WTC11 (cell line): ENCODE measurements around the gene TACO1. TPM values are rescaled to one million over a fixed set of nuclear protein-coding genes. Genes with fewer than 3 reads are reported as not detected.

ENCODE experiments used
- ELF4 ChIP-seq: sonication (generic); formaldehyde crosslinking; IDR thresholded peaks from 2 replicates; pipeline ENCODE4 v1.8.1; 2022; ENCODE audit warnings: low read depth, mild to moderate bottlenecking, moderate library complexity, missing genetic modification reagents
- EMX1 ChIP-seq: fragments of 250-450 bp; sonication (Bioruptor Pico); IDR thresholded peaks from 2 replicates; pipeline ENCODE4 v1.8.0; 2021; ENCODE audit warnings: mild to moderate bottlenecking
- FOXJ3 ChIP-seq: sonication (generic); formaldehyde crosslinking; IDR thresholded peaks from 2 replicates; pipeline ENCODE4 v1.9.0; 2021; ENCODE audit warnings: missing genetic modification reagents, mild to moderate bottlenecking, borderline replicate concordance
- GRHL2 ChIP-seq: fragments of 250-450 bp; sonication (Bioruptor Pico); IDR thresholded peaks from 2 replicates; pipeline ENCODE4 v1.8.0; 2022; ENCODE audit warnings: mild to moderate bottlenecking, moderate library complexity; ENCODE audit not compliant: insufficient replicate concordance, severe bottlenecking
- IRF2 ChIP-seq: sonication (generic); formaldehyde crosslinking; IDR thresholded peaks from 2 replicates; pipeline ENCODE4 v1.8.0; 2022; ENCODE audit warnings: low read depth, missing genetic modification reagents, borderline replicate concordance
- JAZF1 ChIP-seq: fragments of 250-450 bp; sonication (Bioruptor Pico); IDR thresholded peaks from 2 replicates; pipeline ENCODE4 v1.9.0; 2021; ENCODE audit warnings: moderate library complexity, mild to moderate bottlenecking, inconsistent platforms
- NFE2L1 ChIP-seq: sonication (generic); formaldehyde crosslinking; IDR thresholded peaks from 2 replicates; pipeline ENCODE4 v1.8.1; 2023; ENCODE audit warnings: missing genetic modification reagents
- NR2C2 ChIP-seq: sonication (generic); formaldehyde crosslinking; IDR thresholded peaks from 2 replicates; pipeline ENCODE4 v1.8.0; 2022; ENCODE audit warnings: mild to moderate bottlenecking, missing genetic modification reagents
- PRRX2 ChIP-seq: fragments of 250-450 bp; sonication (Bioruptor Pico); IDR thresholded peaks from 2 replicates; pipeline ENCODE4 v1.8.0; 2021; ENCODE audit warnings: mild to moderate bottlenecking
- SMAD3 ChIP-seq: sonication (generic); formaldehyde crosslinking; IDR thresholded peaks from 2 replicates; pipeline ENCODE4 v1.8.0; 2022; ENCODE audit warnings: missing genetic modification reagents, mild to moderate bottlenecking, borderline replicate concordance
- SMAD4 ChIP-seq: sonication (generic); formaldehyde crosslinking; IDR thresholded peaks from 2 replicates; pipeline ENCODE4 v1.8.0; 2022; ENCODE audit warnings: mild to moderate bottlenecking, missing genetic modification reagents
- TCF7 ChIP-seq: sonication (generic); formaldehyde crosslinking; IDR thresholded peaks from 2 replicates; pipeline ENCODE4 v1.8.0; 2022; ENCODE audit warnings: mild to moderate bottlenecking, low read depth, missing genetic modification reagents, moderate library complexity
- TEAD1 ChIP-seq: sonication (generic); formaldehyde crosslinking; IDR thresholded peaks from 2 replicates; pipeline ENCODE4 v1.8.0; 2022; ENCODE audit warnings: mild to moderate bottlenecking, missing genetic modification reagents
- ZNF219 ChIP-seq: sonication (generic); formaldehyde crosslinking; IDR thresholded peaks from 2 replicates; pipeline ENCODE4 v1.8.0; 2023; ENCODE audit warnings: missing genetic modification reagents, mild to moderate bottlenecking, borderline replicate concordance
- ZNF317 ChIP-seq: sonication (generic); formaldehyde crosslinking; IDR thresholded peaks from 2 replicates; pipeline ENCODE4 v1.8.1; 2023; ENCODE audit warnings: low read depth, mild to moderate bottlenecking, moderate library complexity, missing genetic modification reagents, borderline replicate concordance
- total RNA-seq: library from RNA; stranded (reverse); gene quantifications from 3 replicates; pipeline ENCODE4 v1.2.3, GENCODE V29; 2021
- TF ChIP-seq, protein P1 (sequence below): fragments of 250-450 bp; sonication (Bioruptor Pico); IDR thresholded peaks from 2 replicates; pipeline ENCODE4 v1.9.0; 2021; ENCODE audit warnings: mild to moderate bottlenecking, borderline replicate concordance
- TF ChIP-seq, protein P2 (sequence below): sonication (generic); formaldehyde crosslinking; IDR thresholded peaks from 2 replicates; pipeline ENCODE4 v1.8.0; 2022; ENCODE audit warnings: mild to moderate bottlenecking, missing genetic modification reagents
- TF ChIP-seq, protein P3 (sequence below): sonication (generic); formaldehyde crosslinking; IDR thresholded peaks from 2 replicates; pipeline ENCODE4 v1.8.0; 2022; ENCODE audit warnings: mild to moderate bottlenecking, missing genetic modification reagents
- TF ChIP-seq, protein P4 (sequence below): sonication (generic); formaldehyde crosslinking; IDR thresholded peaks from 2 replicates; pipeline ENCODE4 v1.8.0; 2022; ENCODE audit warnings: missing genetic modification reagents

The TACO1 gene
- total RNA-seq, 1 experiment from 2014 or later, result 26.9 TPM

DNA sequence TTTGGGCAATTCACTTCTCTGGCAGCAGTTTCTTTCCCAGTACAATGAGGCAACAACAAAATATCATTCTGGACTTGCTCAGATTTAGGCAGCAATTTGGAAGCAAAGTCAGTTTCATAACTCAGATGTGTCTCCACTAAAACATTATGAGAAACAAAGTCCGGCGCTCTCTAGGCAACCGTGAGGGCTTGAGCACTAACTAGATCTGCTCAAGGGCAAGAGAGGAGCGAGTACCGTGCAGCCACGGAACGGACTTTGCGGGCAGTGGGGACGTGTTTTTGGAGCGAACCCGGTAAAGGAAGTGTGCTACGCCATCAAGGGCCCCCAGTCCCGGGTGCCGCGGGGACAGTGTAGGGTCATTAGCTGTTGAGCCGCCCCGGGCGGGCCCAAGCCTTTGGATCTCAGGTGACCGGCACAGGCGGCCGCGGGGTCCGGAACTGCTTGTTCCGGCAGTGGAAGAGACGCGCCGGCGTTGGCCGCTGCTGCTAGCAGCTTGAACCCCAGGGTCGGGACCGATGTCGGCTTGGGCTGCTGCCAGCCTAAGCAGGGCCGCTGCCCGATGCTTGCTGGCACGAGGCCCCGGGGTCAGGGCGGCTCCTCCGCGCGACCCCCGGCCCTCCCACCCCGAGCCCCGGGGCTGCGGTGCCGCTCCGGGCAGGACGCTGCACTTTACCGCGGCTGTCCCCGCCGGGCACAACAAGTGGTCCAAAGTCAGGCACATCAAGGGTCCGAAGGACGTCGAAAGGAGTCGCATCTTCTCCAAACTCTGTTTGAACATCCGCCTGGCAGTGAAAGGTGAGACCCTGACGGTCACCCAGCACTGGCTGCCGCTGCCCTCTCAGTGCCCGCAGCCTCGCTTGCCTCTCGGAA, at the start of gene TACO1 (continued):
- TF ChIP-seq, protein P1, sequence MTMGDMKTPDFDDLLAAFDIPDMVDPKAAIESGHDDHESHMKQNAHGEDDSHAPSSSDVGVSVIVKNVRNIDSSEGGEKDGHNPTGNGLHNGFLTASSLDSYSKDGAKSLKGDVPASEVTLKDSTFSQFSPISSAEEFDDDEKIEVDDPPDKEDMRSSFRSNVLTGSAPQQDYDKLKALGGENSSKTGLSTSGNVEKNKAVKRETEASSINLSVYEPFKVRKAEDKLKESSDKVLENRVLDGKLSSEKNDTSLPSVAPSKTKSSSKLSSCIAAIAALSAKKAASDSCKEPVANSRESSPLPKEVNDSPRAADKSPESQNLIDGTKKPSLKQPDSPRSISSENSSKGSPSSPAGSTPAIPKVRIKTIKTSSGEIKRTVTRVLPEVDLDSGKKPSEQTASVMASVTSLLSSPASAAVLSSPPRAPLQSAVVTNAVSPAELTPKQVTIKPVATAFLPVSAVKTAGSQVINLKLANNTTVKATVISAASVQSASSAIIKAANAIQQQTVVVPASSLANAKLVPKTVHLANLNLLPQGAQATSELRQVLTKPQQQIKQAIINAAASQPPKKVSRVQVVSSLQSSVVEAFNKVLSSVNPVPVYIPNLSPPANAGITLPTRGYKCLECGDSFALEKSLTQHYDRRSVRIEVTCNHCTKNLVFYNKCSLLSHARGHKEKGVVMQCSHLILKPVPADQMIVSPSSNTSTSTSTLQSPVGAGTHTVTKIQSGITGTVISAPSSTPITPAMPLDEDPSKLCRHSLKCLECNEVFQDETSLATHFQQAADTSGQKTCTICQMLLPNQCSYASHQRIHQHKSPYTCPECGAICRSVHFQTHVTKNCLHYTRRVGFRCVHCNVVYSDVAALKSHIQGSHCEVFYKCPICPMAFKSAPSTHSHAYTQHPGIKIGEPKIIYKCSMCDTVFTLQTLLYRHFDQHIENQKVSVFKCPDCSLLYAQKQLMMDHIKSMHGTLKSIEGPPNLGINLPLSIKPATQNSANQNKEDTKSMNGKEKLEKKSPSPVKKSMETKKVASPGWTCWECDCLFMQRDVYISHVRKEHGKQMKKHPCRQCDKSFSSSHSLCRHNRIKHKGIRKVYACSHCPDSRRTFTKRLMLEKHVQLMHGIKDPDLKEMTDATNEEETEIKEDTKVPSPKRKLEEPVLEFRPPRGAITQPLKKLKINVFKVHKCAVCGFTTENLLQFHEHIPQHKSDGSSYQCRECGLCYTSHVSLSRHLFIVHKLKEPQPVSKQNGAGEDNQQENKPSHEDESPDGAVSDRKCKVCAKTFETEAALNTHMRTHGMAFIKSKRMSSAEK (CRISPR knock-in tag), result no peak
- TF ChIP-seq GRHL2 (CRISPR knock-in tag), result no peak
- peak; percentile 82 for TF ChIP-seq TEAD1 (CRISPR knock-in tag)
- TF ChIP-seq PRRX2 (CRISPR knock-in tag), result no peak
- no peak for TF ChIP-seq SMAD4 (CRISPR knock-in tag)
- no peak for TF ChIP-seq EMX1 (CRISPR knock-in tag)
- TF ChIP-seq FOXJ3 (CRISPR knock-in tag), result no peak
- TF ChIP-seq NFE2L1 (CRISPR knock-in tag), result no peak
- no peak for TF ChIP-seq ELF4
- TF ChIP-seq, protein P2, sequence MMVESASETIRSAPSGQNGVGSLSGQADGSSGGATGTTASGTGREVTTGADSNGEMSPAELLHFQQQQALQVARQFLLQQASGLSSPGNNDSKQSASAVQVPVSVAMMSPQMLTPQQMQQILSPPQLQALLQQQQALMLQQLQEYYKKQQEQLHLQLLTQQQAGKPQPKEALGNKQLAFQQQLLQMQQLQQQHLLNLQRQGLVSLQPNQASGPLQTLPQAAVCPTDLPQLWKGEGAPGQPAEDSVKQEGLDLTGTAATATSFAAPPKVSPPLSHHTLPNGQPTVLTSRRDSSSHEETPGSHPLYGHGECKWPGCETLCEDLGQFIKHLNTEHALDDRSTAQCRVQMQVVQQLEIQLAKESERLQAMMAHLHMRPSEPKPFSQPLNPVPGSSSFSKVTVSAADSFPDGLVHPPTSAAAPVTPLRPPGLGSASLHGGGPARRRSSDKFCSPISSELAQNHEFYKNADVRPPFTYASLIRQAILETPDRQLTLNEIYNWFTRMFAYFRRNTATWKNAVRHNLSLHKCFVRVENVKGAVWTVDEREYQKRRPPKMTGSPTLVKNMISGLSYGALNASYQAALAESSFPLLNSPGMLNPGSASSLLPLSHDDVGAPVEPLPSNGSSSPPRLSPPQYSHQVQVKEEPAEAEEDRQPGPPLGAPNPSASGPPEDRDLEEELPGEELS (CRISPR knock-in tag), result peak; percentile 57; the same call in 1 of the 2 replicates
- peak; percentile 31; the same call in 1 of the 2 replicates for TF ChIP-seq SMAD3 (CRISPR knock-in tag)
- no peak for TF ChIP-seq TCF7 (CRISPR knock-in tag)
- peak; percentile 45; the same call in 1 of the 2 replicates for TF ChIP-seq NR2C2
- TF ChIP-seq, protein P3, sequence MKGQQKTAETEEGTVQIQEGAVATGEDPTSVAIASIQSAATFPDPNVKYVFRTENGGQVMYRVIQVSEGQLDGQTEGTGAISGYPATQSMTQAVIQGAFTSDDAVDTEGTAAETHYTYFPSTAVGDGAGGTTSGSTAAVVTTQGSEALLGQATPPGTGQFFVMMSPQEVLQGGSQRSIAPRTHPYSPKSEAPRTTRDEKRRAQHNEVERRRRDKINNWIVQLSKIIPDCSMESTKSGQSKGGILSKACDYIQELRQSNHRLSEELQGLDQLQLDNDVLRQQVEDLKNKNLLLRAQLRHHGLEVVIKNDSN (CRISPR knock-in tag), result 0 out of 2 replicates have a peak, but pooled peaks have one; percentile 15
- no peak for TF ChIP-seq JAZF1
- TF ChIP-seq, protein P4, sequence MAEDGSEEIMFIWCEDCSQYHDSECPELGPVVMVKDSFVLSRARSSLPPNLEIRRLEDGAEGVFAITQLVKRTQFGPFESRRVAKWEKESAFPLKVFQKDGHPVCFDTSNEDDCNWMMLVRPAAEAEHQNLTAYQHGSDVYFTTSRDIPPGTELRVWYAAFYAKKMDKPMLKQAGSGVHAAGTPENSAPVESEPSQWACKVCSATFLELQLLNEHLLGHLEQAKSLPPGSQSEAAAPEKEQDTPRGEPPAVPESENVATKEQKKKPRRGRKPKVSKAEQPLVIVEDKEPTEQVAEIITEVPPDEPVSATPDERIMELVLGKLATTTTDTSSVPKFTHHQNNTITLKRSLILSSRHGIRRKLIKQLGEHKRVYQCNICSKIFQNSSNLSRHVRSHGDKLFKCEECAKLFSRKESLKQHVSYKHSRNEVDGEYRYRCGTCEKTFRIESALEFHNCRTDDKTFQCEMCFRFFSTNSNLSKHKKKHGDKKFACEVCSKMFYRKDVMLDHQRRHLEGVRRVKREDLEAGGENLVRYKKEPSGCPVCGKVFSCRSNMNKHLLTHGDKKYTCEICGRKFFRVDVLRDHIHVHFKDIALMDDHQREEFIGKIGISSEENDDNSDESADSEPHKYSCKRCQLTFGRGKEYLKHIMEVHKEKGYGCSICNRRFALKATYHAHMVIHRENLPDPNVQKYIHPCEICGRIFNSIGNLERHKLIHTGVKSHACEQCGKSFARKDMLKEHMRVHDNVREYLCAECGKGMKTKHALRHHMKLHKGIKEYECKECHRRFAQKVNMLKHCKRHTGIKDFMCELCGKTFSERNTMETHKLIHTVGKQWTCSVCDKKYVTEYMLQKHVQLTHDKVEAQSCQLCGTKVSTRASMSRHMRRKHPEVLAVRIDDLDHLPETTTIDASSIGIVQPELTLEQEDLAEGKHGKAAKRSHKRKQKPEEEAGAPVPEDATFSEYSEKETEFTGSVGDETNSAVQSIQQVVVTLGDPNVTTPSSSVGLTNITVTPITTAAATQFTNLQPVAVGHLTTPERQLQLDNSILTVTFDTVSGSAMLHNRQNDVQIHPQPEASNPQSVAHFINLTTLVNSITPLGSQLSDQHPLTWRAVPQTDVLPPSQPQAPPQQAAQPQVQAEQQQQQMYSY (CRISPR knock-in tag), result no peak
- no peak for TF ChIP-seq IRF2
- no peak for TF ChIP-seq ZNF219 (CRISPR knock-in tag)
- no peak for TF ChIP-seq ZNF317 (CRISPR knock-in tag)
